Endothelial cell (in vitro differentiated cells): ENCODE measurements around the gene FN3K. TPM values are rescaled to one million over a fixed set of nuclear protein-coding genes. Genes with fewer than 3 reads are reported as not detected.

Source experiments
- DNase-seq: peaks from one replicate; pipeline ENCODE4 v3.0.0; 2021; ENCODE audit warnings: low spot score
- H3K27ac Mint-ChIP-seq: one replicate; pipeline ENCODE4 v1.8.0; 2021; ENCODE audit warnings: mixed read lengths, inconsistent platforms; ENCODE audit not compliant: unreplicated experiment
- H3K27me3 Mint-ChIP-seq: one replicate; pipeline ENCODE4 v1.8.0; 2021; ENCODE audit warnings: mild to moderate bottlenecking, moderate library complexity, mixed read lengths, inconsistent platforms; ENCODE audit not compliant: unreplicated experiment
- H3K36me3 Mint-ChIP-seq: one replicate; pipeline ENCODE4 v1.8.0; 2021; ENCODE audit warnings: mild to moderate bottlenecking, low read depth, mixed read lengths, inconsistent platforms; ENCODE audit not compliant: unreplicated experiment
- H3K4me1 Mint-ChIP-seq: one replicate; pipeline ENCODE4 v1.8.0; 2021; ENCODE audit warnings: mild to moderate bottlenecking, mixed read lengths, inconsistent platforms; ENCODE audit not compliant: unreplicated experiment
- H3K4me3 Mint-ChIP-seq: one replicate; pipeline ENCODE4 v1.8.0; 2021; ENCODE audit warnings: mild to moderate bottlenecking, mixed read lengths, inconsistent platforms; ENCODE audit not compliant: unreplicated experiment
- H3K9me3 Mint-ChIP-seq: one replicate; pipeline ENCODE4 v1.8.0; 2021; ENCODE audit warnings: mixed read lengths, inconsistent platforms; ENCODE audit not compliant: unreplicated experiment
- total RNA-seq: library from RNA; stranded (reverse); fragmentation: NEBNext Ultra II Directional; extraction: Animal tissue kit (Norgen Biotek cat#: 25700); gene quantifications from one replicate; pipeline ENCODE4 v1.2.1, GENCODE V29; 2021; ENCODE audit not compliant: unreplicated experiment
- TF ChIP-seq, protein P1 (sequence below): fragments of 200-600 bp; sonication (generic); IDR thresholded peaks from one replicate; pipeline ENCODE4 v1.5.0; 2021; ENCODE audit warnings: antibody characterized with exemption; ENCODE audit not compliant: unreplicated experiment

FN3K gene
- total RNA-seq, 1 donor from 2014 or later, result 10.6 TPM

DNA sequence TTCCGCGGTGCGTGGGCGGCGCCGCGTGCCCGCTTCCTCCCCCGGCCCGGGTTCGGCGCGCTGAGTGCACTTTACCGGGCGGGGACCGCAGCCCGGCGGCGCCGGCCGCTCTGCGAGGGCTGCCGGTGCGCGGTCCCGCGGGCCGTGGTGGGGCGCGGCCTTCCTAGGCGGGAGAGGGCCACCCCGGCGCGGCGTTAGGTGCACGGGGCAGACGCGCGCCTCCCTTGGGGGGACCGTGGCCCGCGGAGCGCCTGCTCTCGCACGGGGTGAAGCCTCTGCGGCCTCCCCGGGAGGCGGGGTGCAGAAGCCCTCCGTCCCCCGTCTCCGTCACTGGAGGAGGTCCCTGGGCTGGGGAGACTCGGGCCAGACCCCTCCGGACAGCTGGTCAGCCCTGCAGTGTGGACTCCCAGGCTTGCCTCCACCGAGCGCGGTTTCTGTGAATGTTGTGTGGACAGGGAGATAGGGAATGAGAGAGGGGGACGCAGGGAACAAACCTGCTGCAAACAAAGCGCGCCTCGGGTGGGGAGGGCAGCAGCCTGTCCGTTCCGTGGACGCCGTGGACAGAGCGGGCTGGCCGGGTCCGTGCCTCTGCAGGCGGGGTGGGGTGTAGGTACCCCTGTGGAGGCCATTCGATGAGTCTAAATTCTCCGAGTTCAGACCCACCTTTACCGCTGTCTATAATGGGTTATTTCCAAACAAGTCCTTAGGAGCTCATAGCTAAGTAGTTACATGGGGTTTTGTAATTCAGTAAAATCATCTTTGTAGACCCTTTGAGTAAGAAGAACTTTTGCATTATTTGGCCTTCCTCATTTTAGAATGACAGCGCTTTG lies 17.2 kb downstream of the FN3K start:
- Mint-ChIP-seq H3K27me3 (peaks cover 11% of the 10 kb centered on the region), H3K9me3 (no peaks in the 10 kb centered on the region), H3K27ac (no peak overlapping the region), H3K4me1 (peaks cover 4% of the 10 kb centered on the region), H3K36me3 (no peaks in the 10 kb centered on the region), H3K4me3 (peak overlapping the region; percentile 94)
- DNase-seq, result peak; percentile 28
- TF ChIP-seq, protein P1, sequence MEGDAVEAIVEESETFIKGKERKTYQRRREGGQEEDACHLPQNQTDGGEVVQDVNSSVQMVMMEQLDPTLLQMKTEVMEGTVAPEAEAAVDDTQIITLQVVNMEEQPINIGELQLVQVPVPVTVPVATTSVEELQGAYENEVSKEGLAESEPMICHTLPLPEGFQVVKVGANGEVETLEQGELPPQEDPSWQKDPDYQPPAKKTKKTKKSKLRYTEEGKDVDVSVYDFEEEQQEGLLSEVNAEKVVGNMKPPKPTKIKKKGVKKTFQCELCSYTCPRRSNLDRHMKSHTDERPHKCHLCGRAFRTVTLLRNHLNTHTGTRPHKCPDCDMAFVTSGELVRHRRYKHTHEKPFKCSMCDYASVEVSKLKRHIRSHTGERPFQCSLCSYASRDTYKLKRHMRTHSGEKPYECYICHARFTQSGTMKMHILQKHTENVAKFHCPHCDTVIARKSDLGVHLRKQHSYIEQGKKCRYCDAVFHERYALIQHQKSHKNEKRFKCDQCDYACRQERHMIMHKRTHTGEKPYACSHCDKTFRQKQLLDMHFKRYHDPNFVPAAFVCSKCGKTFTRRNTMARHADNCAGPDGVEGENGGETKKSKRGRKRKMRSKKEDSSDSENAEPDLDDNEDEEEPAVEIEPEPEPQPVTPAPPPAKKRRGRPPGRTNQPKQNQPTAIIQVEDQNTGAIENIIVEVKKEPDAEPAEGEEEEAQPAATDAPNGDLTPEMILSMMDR, result no peak

GRCh38 chr17:82753201-82753464 lies 17.7 kb downstream of the FN3K start:
- H3K36me3 Mint-ChIP-seq, result no peaks in the 10 kb centered on the region
- H3K27ac Mint-ChIP-seq, result no peak overlapping the region
- DNase-seq, result no peak
- H3K4me3 Mint-ChIP-seq, result peak overlapping the region; percentile 94
- no peaks in the 10 kb centered on the region for H3K9me3 Mint-ChIP-seq
- H3K27me3 Mint-ChIP-seq, result peaks cover 11% of the 10 kb centered on the region
- peaks cover 4% of the 10 kb centered on the region for H3K4me1 Mint-ChIP-seq
- TF ChIP-seq, protein P1, result no peak

- Mint-ChIP-seq H3K27ac (no peak overlapping the region), H3K27me3 (peaks cover 9% of the 10 kb centered on the region), H3K36me3 (no peaks in the 10 kb centered on the region), H3K4me1 (peaks cover 4% of the 10 kb centered on the region), H3K4me3 (peak overlapping the region; percentile 13), H3K9me3 (no peaks in the 10 kb centered on the region)
- no peak for DNase-seq
- TF ChIP-seq, protein P1, result no peak
Measured at GRCh38 chr17:82754297-82755208, 19.1 kb downstream of the FN3K start.

GRCh38 chr17:82756166-82756565 lies 20.8 kb downstream of the FN3K start:
- no peak overlapping the region for H3K27ac Mint-ChIP-seq
- H3K4me3 Mint-ChIP-seq, result no peak overlapping the region
- no peaks in the 10 kb centered on the region for H3K36me3 Mint-ChIP-seq
- DNase-seq, result no peak
- H3K27me3 Mint-ChIP-seq, result peaks cover 7% of the 10 kb centered on the region
- TF ChIP-seq, protein P1, result no peak
- peaks cover 4% of the 10 kb centered on the region for H3K4me1 Mint-ChIP-seq
- no peaks in the 10 kb centered on the region for H3K9me3 Mint-ChIP-seq

DNA sequence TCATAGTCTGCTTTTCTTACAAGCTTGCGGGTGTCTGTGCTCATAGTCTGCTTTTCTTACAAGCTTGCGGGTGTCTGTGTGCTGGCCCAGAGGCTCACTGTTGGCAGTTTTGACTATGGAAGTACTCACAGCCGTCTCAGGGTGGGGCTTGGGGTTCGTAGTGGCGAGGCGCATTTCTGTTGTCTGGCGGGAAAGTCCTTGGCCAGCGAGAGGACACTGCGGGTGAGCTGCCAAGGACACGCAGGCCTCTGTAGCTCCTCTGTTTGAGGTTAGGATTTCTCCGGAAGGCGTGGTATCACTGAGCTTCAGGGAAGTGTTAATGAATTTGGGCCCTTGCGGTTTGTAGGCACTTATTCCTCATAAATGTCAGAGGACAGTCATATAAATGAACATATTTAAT lies 30.0 kb downstream of the FN3K start:
- no peak overlapping the region for H3K4me3 Mint-ChIP-seq
- H3K9me3 Mint-ChIP-seq, result no peaks in the 10 kb centered on the region
- peaks cover 22% of the 10 kb centered on the region for H3K36me3 Mint-ChIP-seq
- peaks cover 7% of the 10 kb centered on the region for H3K4me1 Mint-ChIP-seq
- H3K27me3 Mint-ChIP-seq, result peaks cover 4% of the 10 kb centered on the region
- TF ChIP-seq, protein P1, result no peak
- DNase-seq, result no peak
- H3K27ac Mint-ChIP-seq, result no peak overlapping the region
